Renal pelvis (tissue), 4 donors: ENCODE results near the gene MAGEB17. TPM values are rescaled to one million over a fixed set of nuclear protein-coding genes. Genes with fewer than 3 reads are reported as not detected.
"Not testable (repeated sequence)": the region's sequence is repeated elsewhere in the genome, so short reads cannot be mapped to it uniquely, and the experiment has no call there.

Experiments
- DNase-seq: peaks from one replicate; pipeline ENCODE4 v3.0.0-alpha.2; 2013
- polyA plus RNA-seq, 3 donors: library from polyadenylated mRNA; unstranded; fragments of 120-200 nt; gene quantifications; one replicate each; pipeline ENCODE4 v1.2.1, GENCODE V29; 2013; ENCODE audit not compliant: insufficient read length in 3 of 3

MAGEB17 gene
- polyA plus RNA-seq, 3 donors, result 0.06 to 0.53 (median 0.13) TPM

DNA sequence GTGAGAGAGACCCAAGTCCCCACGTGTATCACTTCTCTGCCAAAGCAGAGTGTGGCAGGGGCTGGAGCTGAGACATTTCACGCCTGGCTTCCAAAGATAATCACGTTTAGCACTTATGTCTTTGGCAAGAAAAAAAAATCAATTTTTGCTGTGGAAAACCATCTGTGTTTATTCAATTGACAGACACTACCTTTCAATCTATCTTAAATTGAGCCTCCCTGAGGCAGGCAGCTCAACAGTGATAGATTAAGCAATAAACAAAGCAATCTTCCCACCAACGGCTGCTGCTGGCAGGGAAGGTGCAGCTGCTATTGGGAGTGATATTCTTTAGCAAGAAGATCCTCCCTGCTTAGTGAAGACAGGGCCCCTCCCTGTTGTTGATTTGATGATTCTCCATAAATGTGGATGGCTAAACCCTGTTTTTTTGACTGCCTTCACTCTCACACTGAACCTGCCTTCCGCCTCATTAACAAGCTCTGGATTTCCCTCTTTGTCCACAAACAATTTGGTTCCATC lies 11.6 kb upstream of the MAGEB17 start:
- DNase-seq, result no peak

DNA sequence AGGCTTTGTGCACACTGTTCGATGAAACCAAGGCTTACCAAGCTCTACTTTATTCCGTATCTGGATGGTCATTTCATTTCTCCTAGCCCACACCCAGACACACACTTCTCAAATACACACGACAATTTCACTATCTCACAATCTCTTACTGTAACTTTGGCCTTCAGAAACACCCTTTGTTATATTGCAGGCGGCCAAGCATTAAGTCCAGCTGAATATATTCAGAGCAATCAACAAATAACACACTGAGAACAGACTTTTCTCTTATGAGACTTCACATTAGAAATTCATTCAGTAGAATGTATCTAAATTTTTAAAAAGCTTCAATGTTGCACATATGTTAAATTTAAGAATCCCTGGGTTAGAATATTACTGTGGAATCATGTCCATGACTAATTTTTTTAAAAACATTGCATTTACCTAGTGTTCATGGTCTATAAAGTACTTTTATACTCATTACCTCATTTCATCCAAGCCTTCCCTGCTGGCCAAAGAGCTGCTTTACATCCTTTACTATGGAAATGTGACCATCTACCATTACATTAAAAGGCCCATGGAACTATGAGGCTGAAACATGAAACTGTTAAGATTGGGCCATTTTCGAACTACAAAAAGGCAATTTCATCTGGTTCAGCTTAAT lies 10.5 kb upstream of the MAGEB17 start:
- no peak for DNase-seq

DNA sequence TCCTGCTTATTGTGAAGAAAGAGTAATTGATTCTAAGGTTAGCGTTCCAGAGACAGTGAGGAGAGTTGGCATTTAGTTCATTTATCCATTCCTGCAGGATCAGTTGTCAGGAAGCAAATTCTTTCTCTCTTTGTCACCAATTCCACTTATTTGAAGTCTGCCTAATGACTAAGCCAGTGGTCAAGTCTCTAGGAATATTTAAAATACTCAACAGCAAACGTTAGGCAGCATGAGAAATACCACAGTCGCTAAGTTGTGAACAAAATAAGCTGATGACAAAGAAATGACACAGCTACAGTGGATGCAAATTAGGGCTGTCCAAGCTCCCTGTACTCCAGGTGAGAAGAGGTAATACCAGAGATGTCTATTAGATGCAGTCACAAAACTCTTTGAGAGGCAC lies 6.6 kb upstream of the MAGEB17 start:
- DNase-seq, result no peak

DNA sequence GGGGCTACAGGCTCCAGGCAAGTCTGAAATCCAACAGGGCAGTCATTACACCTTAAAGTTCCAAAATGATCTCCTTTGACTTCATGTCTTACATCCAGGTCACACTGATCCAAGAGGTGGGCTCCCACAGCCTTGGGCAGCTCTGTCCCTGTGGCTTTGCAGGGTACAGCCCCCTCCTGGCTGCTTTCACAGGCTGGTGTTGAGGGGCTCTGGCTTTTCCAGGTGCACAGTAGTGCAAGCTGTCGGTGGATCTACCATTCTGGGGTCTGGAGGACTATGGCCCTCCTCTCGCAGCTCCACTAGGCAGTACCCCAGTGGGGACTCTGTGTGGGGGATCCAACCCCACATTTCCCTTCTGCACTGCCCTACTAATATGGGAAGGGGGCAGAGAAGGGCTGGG lies 6.1 kb upstream of the MAGEB17 start:
- not testable (repeated sequence) for DNase-seq

DNA sequence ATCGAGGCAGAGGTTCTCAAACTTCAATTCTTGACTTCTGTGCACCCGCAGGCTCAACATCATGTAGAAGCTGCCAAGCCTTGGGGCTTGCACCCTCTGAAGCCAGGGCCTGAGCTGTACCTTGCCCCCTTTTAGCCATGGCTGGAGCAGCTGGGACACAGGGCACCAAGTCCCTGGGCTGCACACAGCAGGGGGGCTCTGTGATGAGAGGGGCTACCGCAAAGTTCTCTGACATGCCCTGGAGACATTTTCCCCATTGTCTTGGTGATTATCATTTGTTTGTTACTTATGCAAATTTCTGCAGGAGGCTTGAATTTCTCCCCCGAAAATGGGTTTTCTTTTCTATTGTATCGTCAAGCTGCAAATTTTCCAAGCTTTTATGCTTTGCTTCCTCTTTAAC lies 4.9 kb upstream of the MAGEB17 start:
- DNase-seq, result no peak

DNA sequence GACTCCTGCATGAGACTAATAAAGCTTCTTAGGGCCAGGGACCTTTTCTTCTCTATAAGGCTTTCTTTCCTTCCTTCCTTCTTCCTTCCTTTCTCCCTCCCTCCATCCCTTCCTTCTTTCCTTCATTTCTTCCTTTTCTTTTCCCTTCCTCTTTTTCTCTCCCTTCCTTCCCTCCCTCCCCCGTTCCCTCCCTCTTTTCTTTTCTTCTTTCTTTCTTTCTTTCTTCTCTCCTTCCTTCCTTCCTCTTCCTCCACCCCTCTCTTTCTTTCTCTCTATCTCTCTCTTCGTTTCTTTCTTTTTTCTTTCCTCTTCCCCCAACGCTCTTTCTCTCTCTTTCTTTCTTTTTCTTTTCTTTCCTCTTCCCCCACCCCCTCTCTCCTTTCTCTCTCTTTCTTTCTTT lies 2.5 kb upstream of the MAGEB17 start:
- no peak for DNase-seq

DNA sequence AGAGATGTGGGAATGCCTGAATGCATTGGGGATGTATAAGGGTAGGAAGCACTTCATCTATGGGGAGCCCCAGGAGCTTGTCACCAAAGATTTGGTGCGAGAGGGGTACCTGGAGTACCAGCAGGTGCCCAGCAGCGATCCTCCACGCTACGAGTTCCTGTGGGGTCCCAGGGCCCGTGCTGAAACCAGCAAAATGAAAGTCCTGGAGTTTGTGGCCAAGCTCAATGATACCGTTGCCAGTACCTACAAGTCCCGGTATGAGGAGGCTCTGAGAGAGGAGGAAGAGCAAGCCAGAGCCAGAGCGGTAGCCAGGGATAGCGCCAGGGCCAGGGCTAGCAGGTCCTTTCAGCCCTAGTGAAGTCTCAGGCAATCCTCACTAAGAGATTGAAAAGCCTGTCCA lies 3.8 kb downstream of the MAGEB17 start:
- DNase-seq, result no peak

DNA sequence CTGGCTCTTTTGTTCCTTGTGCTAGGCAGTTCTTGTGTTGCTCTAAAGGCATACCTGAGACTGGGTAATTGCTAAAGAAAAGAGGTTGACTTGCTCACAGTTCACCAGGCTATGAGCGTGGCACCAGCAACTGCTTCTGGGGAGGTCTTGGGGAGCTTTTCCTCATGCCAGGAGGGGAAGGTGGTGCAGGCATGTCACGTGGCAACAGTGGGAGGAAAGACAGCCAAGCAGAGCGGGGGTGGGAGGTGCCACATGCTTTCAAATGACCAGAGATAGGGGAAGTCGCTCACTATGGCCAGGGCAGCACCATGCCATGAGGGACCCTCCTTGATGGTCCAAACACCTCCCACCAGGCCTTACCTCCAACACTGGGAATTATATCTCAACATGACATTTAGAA lies 4.7 kb downstream of the MAGEB17 start:
- no peak for DNase-seq

DNA sequence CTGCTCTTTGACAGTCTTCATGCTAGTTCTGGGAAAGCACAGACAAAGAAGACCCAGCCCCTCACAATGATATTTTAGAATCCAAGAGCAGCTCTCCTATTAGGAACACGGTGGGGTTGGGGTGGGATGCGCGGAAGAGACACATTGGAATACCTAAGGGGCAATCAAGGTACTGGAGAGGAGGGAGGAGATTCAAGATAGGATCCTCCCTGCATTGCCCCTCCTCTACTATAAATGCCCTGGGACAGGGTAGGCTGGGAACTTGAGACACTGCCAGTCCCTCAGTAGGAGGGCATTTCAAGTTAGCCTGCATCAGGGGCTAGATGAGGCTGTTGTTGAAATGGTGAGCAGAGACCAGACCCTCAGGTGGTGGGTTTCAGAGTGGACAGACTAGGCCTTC lies 5.1 kb downstream of the MAGEB17 start:
- DNase-seq, result no peak

DNA sequence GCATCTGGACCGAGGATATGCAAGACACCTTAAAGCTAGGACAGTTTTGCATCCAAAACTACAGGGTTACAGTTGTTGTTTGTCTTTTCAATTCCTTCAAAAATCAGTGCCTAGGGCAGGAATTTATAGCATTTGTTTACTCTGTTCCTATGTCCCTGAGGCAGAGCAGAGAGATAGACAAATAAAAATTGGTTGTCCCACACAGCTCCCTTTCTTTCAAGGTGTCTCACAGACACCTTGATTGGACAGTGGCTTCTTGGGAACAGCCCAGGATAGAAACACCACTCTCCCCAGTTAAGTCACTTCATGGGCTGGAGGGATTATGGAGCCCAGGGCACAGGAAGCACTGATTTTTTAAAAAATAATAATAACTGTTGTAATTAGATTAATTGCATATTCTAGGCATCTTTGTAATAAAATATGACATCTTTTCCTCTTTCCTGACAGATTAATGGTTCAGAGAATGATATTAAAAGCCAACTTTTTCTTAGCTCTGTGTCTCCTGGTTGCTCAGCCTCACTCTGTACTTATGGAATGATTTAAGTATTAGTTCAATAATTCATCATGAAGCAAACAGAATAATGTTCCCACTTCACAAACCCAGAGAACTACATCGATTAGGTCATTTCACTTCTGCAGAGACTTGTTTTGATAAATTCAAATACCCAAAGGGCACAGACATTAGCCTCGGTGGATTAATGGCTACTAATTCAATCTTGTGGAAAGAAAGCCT lies 8.2 kb downstream of the MAGEB17 start:
- DNase-seq, result no peak

DNA sequence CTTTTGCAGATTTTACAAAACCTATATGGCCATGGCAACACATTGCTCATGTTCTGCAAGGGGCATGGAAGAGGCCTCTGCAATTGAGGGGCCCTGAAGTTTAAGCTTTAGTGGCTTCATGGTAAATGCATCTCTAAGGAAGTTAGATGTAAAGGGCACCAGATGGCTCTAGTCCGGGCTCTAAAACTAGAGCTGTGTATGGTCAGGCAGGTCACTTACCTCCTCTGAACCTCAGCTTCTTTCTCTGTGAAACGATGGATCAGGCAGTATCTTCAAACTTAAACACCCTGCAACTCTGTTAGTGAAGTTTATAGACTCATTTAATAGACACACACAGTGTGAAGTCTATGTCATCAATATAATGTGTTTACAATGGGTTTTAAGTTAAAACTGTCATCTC lies 10.0 kb downstream of the MAGEB17 start:
- no peak for DNase-seq

DNA sequence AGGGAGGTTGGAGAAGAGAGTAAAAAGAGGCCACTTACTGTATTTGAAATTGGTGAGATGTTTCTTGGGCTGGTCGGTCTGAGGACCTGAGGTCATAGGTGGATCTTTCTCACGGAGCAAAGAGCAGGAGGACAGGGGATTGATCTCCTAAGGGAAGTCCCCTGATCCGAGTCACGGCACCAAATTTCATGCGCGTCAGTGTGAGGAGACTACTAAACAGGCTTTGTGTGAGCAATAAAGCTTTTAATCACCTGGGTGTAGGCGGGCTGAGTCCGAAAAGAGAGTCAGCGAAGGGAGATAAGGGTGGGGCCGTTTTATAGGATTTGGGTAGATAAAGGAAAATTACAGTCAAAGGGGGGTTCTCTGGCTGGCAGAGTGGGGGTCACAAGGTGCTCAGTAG lies 16.6 kb downstream of the MAGEB17 start:
- DNase-seq, result not testable (repeated sequence)

DNA sequence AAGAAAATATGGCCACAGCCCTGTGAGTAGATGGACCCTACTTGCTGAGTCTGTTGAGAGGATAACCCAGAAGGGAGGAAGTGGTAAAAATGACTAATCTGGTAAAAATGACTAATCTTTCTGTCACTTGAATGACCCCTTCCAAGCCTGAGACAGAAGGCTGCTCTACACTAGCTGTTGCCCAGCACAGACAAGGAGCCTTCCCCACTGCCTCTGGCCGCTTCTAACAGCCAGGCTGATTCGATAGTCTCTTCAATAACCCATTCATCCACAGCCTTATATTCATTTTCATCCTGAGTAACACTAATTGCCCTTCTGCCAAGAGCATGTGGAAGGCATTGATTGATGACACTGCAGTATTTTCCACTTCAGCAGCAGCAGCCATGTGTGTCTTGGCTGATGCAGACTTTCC lies 18.4 kb downstream of the MAGEB17 start:
- no peak for DNase-seq

DNA sequence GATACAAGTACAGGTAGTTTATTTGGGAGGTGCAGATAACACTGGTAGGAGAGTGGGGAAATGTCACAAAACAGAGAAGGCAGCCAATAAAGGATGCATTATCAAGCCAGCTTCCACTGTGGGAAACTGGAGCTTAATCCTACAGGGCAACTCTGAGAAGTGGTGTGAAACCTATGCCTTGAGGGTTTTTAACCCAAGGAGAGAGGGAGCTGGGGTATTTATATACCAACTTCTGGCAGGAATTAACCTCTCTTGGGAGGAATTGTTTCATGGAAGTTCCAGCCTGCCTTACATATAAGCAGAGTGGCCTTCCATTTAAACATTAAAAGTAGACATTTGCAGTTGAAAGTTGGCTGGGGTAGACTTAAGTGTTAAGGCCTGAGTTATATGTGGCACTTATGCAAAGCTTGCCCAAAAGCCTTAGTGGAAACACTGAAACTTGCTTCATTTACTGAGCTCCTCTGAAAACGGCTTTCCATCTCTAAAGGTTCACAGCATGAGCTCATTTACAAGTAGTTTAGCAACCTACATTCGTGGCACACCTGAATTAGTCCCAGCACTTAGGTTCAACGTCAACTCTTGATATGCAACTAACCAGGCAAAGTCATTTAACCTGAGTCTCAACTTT lies 19.2 kb downstream of the MAGEB17 start:
- DNase-seq, result no peak

DNA sequence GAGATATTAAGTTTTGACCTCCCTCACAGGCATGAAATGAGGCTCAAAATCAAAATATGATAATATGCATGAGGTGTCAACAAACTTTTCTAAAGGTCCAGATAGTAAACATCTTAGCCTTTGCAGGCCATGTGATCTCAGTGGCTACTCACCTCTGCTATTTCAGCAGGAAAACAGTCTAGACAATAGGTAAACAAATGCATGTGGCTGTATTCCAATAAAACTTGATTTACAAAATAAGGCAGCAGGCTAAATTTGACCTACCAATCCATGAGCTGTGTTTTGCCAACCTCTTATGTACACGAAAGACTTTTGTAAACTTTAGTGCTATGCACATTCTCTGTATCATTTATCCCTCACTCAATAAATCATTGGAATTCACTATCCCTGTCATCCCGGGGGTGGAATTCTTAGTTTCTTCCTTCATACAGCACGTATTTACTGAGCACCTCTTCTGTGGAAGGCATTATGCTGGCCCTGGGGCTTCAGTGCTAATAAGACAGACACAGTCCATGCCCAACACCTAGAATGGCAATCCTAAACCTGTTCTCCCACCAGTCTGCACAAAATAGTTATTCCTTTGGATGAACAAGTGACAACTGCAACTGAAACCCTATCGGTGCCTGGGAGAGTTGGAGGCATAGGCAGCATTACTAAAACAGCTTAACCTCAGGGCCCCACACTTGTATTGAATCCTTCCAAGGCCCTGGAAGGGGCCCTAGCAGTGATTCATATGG lies 19.9 kb downstream of the MAGEB17 start:
- DNase-seq, result peak; percentile 5

DNA sequence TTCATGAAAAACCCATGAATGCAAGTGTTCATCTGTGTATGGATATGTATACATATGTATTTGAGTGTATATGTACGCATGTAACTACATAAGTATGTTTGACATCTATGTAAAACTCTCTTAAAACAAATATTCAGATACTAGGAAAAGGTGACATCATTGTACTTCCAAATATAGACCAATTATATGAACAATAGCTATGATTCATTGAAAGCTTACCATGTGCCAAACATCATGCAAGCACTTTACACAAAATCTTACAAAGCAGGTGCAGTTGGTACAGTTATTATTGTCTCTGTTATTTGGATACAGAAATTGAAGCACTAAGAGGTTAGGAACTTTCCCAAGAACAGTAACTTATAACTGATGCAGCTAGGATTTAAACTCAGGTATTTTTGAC lies 21.4 kb downstream of the MAGEB17 start:
- no peak for DNase-seq

DNA sequence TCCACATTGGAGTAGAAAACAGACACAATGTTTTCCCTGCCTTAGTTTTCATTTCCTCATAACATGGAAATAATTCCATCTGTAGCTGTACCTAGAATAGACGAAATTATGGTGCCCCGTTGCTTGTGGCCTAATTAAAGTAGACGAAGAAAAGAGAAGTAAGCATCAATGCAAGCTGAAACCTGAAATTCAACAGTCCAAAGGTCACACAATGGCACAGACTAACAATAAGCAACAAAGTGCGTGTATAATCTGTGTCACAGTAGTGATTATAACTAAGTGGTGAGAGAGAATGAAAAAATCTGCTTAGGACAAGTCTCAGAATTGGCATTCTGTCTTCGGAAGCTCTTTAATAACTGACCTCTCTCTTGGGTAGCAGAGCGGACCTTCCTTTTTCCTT lies 24.3 kb downstream of the MAGEB17 start:
- no peak for DNase-seq

DNA sequence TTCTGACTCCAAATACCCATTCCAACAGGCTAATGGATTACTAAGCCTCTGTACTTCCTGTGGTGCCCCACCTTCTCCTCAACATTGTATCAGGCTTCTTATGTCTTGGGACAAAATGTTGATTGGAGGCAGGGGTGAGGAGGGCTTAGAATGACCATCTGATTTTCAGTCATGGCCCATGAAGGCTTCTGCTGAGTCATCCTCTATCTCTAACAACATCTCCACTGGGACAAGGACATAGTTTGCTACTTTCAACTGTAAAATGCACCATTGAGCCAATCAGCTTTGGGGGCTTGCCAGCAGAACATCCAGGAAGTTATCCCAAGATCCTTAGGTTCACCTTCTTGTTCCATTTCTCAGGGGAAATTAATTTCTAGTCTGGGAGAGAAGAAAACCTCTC lies 29.5 kb downstream of the MAGEB17 start:
- DNase-seq, result no peak

DNA sequence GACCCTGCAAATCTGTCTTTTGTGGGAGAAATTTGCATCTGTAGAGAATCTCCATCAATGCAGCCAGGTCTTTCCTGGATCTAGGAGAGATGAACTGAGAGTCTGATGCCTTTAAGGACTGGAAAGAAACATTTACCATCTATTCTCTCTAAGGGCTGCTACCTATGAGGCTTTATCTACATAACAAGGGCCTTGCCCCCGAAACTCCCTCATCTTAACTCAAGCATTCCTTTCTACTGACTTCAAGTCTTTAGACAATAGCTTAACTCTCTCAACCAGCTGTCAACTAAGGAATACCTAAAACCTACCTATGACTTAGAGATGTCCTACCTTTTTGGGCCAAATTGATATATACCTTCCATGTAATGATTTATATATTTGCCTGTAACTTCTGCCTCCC lies 32.1 kb downstream of the MAGEB17 start:
- DNase-seq, result no peak

DNA sequence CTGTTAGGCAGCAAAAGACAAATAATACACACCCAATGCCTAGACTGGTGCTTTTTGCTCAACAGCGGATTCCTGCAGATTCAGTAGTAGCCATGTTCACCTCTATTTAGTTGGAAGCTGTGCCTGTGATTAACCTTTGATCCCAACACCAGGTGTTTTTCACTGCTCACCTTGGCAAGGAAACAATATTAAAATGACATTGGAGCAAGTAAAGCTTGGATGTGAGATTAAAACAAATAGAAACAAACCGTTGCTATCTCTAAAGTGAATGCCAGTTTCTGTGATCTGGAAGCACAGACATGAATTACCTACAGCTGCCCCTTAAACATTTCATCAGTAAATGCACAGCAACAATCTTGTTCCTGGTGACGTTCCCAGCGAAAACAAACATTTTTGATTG lies 35.7 kb downstream of the MAGEB17 start:
- no peak for DNase-seq

DNA sequence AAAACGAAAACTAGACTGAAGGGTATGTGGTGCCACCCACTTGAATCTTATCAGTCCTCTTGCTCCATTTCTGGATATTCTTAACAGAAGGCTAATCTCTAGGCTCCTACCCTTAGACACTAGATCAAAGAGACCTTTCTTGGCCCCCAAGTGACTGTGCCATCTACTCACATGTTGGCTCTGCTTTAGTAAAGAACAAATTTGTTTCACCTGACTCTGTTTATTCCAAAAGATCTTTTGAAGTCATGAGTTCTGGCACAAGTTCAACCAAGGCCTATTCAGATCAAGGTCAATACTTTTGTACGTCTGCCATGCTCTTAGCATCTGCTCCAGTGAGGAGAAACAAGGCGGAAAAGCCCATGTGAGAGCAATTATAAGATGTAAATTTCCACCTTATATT lies 37.3 kb downstream of the MAGEB17 start:
- DNase-seq, result no peak

DNA sequence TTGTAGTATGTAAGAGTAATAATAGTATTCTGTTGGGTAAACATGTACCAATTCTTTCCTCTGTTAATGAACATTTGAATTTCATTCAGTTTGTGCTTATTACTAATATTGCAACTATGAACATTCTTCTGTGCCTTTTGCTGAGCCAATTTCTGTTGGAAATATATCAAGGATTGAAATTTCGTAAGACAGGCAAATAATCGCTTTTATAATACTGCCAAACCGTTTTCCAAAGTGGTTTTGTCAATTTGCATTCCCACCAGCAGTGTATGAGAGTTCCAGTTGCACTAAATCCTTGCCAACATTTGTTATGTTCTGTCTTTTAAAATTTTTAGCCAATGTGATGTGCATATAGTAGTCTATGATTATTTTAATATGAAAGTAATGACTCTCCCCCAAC lies 38.6 kb downstream of the MAGEB17 start:
- DNase-seq, result no peak

DNA sequence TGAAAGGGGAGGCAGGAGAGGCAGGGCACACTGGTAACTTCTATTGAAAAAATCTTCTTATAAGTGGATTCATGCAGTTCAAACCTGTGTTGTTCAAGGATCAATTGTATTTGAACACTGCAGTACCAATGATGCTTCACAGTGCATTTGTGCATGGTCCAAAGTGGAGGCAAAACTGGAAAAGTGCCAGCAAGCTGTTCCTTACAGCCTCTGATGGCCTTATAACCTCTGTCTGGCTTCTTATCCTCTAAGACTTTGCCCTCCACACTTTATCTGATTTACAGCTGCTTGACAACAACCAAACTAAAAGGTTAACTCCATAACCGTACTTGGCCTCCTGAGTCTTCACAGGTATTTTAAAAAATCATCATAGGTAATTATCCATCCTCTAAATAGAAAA lies 40.4 kb downstream of the MAGEB17 start:
- DNase-seq, result no peak
